GM18861 (cell line): Measurements from ENCODE around the gene HARBI1.

Source experiments
- ATAC-seq: cut with Tn5 transposase; IDR thresholded peaks from one replicate; pipeline ENCODE4 v1.9.1; 2021; ENCODE audit not compliant: unreplicated experiment

HARBI1 gene

GRCh38 chr11:46633291-46634217, 16.5 kb upstream of the HARBI1 start:
- no peak for ATAC-seq

DNA sequence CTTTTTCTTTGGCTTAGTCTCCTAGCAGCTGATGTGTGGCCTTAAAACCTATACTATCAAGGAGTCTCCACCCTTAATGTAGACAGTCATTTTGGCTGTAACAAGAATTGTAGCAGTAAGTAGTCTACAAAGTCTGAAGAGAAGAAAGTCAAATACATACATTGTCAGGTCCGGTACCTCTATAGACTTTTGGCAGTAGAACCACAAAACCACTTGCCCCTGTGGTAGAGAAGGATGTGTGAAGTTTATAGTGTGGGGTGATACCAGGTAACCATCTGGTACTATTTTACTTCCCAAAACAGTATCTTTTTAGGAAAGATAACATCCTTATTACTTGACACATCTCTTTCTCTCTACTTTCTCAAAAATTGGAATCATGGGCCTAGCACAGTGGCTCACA, 15.5 kb upstream of the HARBI1 start:
- no peak for ATAC-seq

- no peak for ATAC-seq
Measured at GRCh38 chr11:46631676-46632075, 14.6 kb upstream of the HARBI1 start.

- ATAC-seq = no peak
Measured at GRCh38 chr11:46630237-46630636, 13.2 kb upstream of the HARBI1 start.

- no peak for ATAC-seq
Measured at GRCh38 chr11:46628961-46629360, 11.9 kb upstream of the HARBI1 start.

- ATAC-seq = no peak
Measured at GRCh38 chr11:46625406-46625805, 8.4 kb upstream of the HARBI1 start.

DNA sequence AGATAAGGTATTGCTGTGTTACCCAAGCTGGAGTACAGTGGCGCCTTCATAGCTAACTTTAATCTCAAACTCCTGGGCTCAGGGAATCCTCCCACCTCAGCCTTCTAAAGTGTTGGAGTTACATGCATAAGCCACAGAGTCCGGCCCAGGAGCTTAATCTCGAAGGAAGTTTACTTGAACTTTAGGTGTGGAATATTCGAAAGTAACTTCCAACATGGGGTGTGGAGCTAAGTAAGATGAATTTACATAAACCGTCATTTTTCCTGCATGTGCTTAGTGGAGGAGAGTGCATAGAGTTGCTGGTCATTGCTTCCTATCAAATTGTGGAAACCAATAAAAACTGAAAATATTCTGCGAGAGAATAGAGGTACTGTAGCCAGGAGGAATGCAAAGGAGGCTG, 1.8 kb upstream of the HARBI1 start:
- no peak for ATAC-seq

- ATAC-seq = no peak
Measured at GRCh38 chr11:46617972-46618314, 916 bp upstream of the HARBI1 start.

DNA sequence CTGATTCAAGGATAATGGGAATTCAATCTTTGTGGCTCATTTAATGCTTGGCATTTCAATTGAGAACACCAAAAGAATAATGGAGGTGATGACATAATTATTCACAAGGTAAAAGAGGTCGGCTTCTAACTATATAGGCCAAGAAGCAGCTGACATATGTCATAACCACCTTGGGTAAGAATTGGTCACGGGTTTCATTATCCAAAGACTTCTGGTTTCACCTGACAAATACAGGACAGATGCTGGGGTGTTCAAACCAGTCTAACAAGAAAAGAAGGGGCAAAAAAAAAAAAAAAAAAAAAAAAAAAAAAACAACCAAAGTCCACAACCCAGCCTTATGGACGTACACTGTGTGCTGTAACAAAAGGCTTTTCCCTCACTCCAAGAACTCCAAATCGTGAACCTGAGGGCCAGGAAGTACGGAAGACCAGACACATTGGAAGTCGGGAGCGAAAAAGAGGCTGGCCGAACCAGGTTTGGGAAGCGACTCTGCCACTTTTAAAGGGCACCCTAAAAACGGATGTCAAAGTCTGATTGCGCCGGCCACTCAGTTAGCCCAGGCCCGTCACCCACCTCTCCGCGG, 385 bp downstream of the HARBI1 start:
- no peak for ATAC-seq

- no peak for ATAC-seq
Measured at GRCh38 chr11:46615756-46616155, 1.3 kb downstream of the HARBI1 start.

- ATAC-seq = no peak
Measured at GRCh38 chr11:46612326-46612725, 4.7 kb downstream of the HARBI1 start.

- ATAC-seq = no peak
Measured at GRCh38 chr11:46611526-46612304, 5.3 kb downstream of the HARBI1 start.

GRCh38 chr11:46609386-46609785, 7.6 kb downstream of the HARBI1 start:
- no peak for ATAC-seq

GRCh38 chr11:46607516-46607915, 9.5 kb downstream of the HARBI1 start:
- ATAC-seq = no peak

DNA sequence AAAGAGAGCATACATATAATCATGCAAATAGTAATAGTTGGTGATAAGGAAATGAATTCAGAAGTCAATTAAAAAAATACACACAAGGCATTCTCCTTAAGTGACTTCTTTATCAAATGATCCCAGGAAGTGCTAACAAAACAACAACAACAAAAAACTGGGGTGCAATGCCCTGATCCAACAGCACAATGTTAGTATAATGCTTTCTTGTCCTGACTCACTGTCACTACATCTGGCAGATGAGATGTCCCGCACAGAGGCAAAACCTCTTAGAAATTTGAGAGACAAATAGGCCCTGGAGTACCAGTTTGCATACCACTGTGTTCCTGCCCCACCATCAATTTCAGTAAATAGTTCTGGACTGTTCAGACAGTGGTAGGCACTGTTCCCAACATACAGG, 12.2 kb downstream of the HARBI1 start:
- ATAC-seq = no peak

DNA sequence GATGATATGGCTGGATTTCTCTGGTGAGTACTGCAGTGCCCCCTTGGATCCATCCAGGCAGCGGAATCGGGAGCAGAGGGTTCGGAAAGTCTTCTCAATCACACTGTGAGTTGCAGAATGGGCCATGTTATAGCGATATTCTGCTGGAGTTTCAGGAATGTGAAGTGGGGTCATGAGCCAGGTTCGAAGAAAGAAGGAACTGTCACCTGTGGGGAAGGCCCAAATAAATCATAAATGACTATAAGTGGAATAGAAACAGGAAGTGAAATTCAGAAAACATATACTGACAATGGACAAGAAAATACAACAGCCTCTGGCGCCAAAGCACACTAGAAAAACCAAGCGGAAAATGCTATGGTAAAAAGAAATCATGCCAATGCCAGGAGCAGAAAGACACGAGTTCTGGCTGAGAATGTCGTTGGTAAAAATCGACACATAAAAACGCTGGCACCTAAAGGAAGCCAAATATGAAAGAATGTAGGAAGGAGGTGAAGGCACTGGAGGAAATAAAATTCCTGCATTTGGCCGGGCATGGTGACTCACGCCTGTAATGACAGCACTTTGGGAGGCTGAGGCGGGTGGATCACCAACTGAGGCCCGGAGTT, 13.2 kb downstream of the HARBI1 start:
- no peak for ATAC-seq

DNA sequence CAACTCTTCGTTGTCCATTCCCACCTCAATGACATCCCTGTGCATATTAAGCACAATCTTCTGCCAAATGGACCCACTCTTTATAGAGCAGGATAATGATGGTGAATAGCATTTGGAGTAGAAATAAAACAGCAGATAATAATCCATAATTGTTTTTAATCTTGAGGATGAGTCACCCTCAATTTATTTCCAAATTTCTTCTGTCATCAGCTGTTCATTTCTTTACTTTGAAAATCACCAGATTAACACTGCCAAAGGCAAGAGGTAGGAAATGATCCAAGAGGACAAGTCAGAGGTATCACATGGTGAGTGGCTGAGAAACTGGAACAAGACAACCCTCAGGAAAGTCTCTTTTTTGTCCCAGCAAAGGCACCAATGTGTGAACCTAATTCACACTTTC, 15.9 kb downstream of the HARBI1 start:
- no peak for ATAC-seq

GRCh38 chr11:46600194-46600960, 16.6 kb downstream of the HARBI1 start:
- ATAC-seq = no peak

- no peak for ATAC-seq
Measured at GRCh38 chr11:46599340-46600193, 17.5 kb downstream of the HARBI1 start.
